C4-2B (cell line): ENCODE data around the gene IGLON5.

Experiments
- H3K27ac ChIP-seq: fragments of 450-650 bp; 2 replicates; pipeline ENCODE4 v1.5.1; 2017
- CTCF ChIP-seq: fragments of 450-650 bp; conservative IDR thresholded peaks from 2 replicates; pipeline ENCODE4 v1.5.1; 2017; ENCODE audit warnings: mild to moderate bottlenecking
- ZFX ChIP-seq: fragments of 450-650 bp; IDR thresholded peaks from 2 replicates; pipeline ENCODE4 v1.6.1; 2017

The IGLON5 gene

GRCh38 chr19:51296336-51297093, 14.9 kb upstream of the IGLON5 start:
- peak; percentile 14; the same call in 1 of the 2 replicates for TF ChIP-seq CTCF
- no peak for TF ChIP-seq ZFX

DNA sequence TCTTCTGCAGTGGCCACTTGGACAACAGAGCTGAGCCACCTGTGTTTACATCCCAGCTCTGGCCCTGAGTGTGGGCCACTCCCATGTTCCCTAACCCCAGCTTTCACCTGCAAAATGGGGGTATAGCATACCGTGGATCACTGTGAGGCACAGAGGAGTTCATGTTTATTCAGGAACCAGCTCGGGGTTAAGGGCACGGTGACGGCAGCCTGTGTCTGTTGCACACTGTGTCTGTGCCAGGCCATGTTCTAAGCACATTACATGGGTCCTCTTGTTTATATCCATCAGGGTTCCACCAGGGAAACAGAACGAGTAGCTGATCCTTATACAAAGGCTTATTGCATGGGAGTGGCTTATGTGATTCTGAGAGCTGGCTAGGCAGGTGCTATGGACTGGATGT, 14.0 kb upstream of the IGLON5 start:
- H3K27ac ChIP-seq: no peak overlapping the region
- TF ChIP-seq ZFX: no peak
- TF ChIP-seq CTCF: no peak

More at GRCh38 chr19:51296336-51297093, 14.9 kb upstream of the IGLON5 start:
- no peak overlapping the region for H3K27ac ChIP-seq

- TF ChIP-seq CTCF (no peak), ZFX (no peak)
These were observed 10.2 kb upstream of the IGLON5 start for GRCh38 chr19:51301266-51301665.

GRCh38 chr19:51305479-51305878, 6.0 kb upstream of the IGLON5 start:
- TF ChIP-seq ZFX (no peak), CTCF (no peak)

More at GRCh38 chr19:51301266-51301665, 10.2 kb upstream of the IGLON5 start:
- H3K27ac ChIP-seq: no peak overlapping the region

DNA sequence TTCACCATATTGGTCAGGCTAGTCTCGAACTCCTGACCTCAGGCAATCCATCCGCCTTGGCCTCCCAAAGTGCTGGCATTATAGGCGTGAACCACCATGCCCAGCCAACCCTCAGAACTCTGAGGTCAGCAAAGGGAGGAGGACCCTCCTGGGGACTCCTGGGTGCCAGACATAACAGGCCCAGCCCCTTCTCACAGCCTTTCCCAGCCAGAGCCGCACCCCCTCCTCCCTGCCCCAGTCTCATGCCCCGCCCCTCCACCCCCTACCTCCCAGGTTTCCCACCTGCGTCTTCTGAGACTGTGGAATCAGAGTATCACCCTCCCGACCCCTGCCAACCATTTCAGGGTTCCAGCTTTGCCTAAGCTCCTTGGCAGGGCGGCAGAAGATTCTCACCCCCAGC, 5.2 kb downstream of the IGLON5 start:
- no peak for TF ChIP-seq CTCF
- TF ChIP-seq ZFX: no peak
- H3K27ac ChIP-seq: no peak overlapping the region

More at GRCh38 chr19:51305479-51305878, 6.0 kb upstream of the IGLON5 start:
- H3K27ac ChIP-seq: no peak overlapping the region

DNA sequence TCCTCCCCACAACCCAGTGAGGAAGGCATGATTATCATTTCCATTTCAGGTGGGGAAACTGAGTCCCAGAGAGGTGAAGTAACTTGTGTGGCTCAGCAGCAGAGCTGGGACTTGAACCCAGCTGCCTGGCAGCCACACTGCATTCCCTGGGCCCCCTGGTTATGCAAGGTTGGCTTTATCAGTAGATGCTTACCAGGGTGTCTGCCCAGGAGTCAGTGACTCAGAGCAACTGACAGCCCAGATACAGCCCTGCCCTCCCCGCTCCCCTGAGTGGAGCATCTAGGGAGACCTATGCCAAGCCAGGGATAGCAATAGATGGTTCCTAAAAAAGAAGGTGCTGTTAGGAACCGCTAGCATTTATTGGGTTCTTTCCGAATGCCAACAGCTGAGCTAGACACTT, 5.9 kb downstream of the IGLON5 start:
- TF ChIP-seq ZFX (no peak), CTCF (no peak)
- no peak overlapping the region for H3K27ac ChIP-seq

GRCh38 chr19:51317968-51318367, 6.5 kb downstream of the IGLON5 start:
- no peak overlapping the region for H3K27ac ChIP-seq
- no peak for TF ChIP-seq CTCF
